ENCODE results near the gene TICRR.

- TF ChIP-seq MYC (IDR thresholded peaks at IDR 0.05; ENCODE audit: borderline replicate concordance, low read length) (no peak; the same call in 1 of the 2 replicates), ESRRA (IDR thresholded peaks at IDR 0.05; ENCODE audit: borderline replicate concordance, low read length) (no peak), CTCF (IDR thresholded peaks at IDR 0.05) (no peak), POLR2A (IDR thresholded peaks at IDR 0.05; ENCODE audit: low read length) (peak; percentile 41), JUN (IDR thresholded peaks at IDR 0.05) (peak; percentile 18 to 70; a peak in 3 of 5 replicates), HMGXB4 (CRISPR knock-in tag; IDR thresholded peaks at IDR 0.05; ENCODE audit: borderline replicate concordance) (no peak), RAD21 (conservative IDR thresholded peaks at IDR 0.05 in 1 of 2, IDR thresholded peaks at IDR 0.05 in 1 of 2) (no peak), MAZ (IDR thresholded peaks at IDR 0.05; ENCODE audit: borderline replicate concordance, low read depth, low read length) (no peak), KDM1A (IDR thresholded peaks at IDR 0.05; ENCODE audit: low read depth) (peak; percentile 51; the same call in 1 of the 2 replicates), CHD4 (IDR thresholded peaks at IDR 0.05; ENCODE audit: borderline replicate concordance) (no peak), HDAC2 (IDR thresholded peaks at IDR 0.05) (peak; percentile 90; the same call in 1 of the 2 replicates)
- TF ChIP-seq, protein P1, sequence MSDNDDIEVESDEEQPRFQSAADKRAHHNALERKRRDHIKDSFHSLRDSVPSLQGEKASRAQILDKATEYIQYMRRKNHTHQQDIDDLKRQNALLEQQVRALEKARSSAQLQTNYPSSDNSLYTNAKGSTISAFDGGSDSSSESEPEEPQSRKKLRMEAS (IDR thresholded peaks at IDR 0.05) = peak; percentile 93
These were observed at the start of gene TICRR for GRCh38 chr15:89575146-89575655.
